IMR-90 (cell line): ENCODE data around the gene ALAS1. TPM values are rescaled to one million over a fixed set of nuclear protein-coding genes. Genes with fewer than 3 reads are reported as not detected.

ENCODE experiments used
- ATAC-seq: fragments of 200-7000 bp; cut with Tn5 transposase; 2 replicates; pipeline ENCODE4 v1.9.1; 2020; ENCODE audit warnings: low read depth, mild to moderate bottlenecking, moderate library complexity
- BruUV-seq: library from RNA; stranded (reverse); fragments of 400-500 nt; replicated peaks from 2 replicates; lab custom pipeline; 2021; lab: Mats Ljungman, UMichigan
- CTCF ChIA-PET: fragments of 300-600 bp; formaldehyde crosslinking; extraction: SDS; loops from one replicate; lab custom pipeline; 2021; ENCODE audit warnings: antibody characterized with exemption; lab: Yijun Ruan, JAX
- POLR2A ChIA-PET: fragments of 300-600 bp; sonication (Branson Sonifier 250); formaldehyde crosslinking; loops from one replicate; lab custom pipeline; 2022; ENCODE audit warnings: antibody characterized with exemption; ENCODE audit not compliant: unreplicated experiment; lab: Charles Lee
- DNase-seq: peaks from one replicate; pipeline ENCODE4 v3.0.0; 2013
- H2AFZ ChIP-seq: replicated peaks from 2 replicates; pipeline ENCODE3; 2013; ENCODE audit warnings: low read length, mild to moderate bottlenecking; ENCODE audit not compliant: poor library complexity
- H2AK5ac ChIP-seq: 2 replicates; pipeline ENCODE4 v1.6.1; 2013; ENCODE audit warnings: low read depth, low read length, inconsistent platforms
- H2AK9ac ChIP-seq: replicated peaks from 2 replicates; pipeline ENCODE3; 2013; ENCODE audit warnings: mild to moderate bottlenecking, low read depth, low read length, moderate library complexity; ENCODE audit not compliant: poor library complexity
- H2BK120ac ChIP-seq: 2 replicates; pipeline ENCODE4 v1.6.1; 2013; ENCODE audit warnings: low read depth, low read length, inconsistent platforms
- H2BK15ac ChIP-seq: 3 replicates; pipeline ENCODE4 v1.6.1; 2013; ENCODE audit warnings: low read depth, low read length, inconsistent platforms
- H2BK20ac ChIP-seq: 2 replicates; pipeline ENCODE4 v1.6.1; 2013; ENCODE audit warnings: low read depth, mild to moderate bottlenecking, inconsistent platforms, low read length, moderate library complexity
- H2BK5ac ChIP-seq: 2 replicates; pipeline ENCODE4 v1.6.1; 2013; ENCODE audit warnings: mild to moderate bottlenecking, low read depth, low read length, inconsistent platforms; ENCODE audit not compliant: poor library complexity, severe bottlenecking
- H3K14ac ChIP-seq: replicated peaks from 2 replicates; pipeline ENCODE4 v1.6.1; 2013; ENCODE audit warnings: low read depth, low read length, inconsistent platforms
- H3K18ac ChIP-seq: 2 replicates; pipeline ENCODE4 v1.6.1; 2013; ENCODE audit warnings: low read depth, low read length, control low read depth
- H3K23ac ChIP-seq: 2 replicates; pipeline ENCODE4 v1.6.1; 2013; ENCODE audit warnings: low read depth, low read length, inconsistent platforms
- H3K27ac ChIP-seq: 2 replicates; pipeline ENCODE4 v1.5.1; 2013; ENCODE audit warnings: mild to moderate bottlenecking, control low read depth, low read length; ENCODE audit not compliant: insufficient read depth
- H3K27me3 ChIP-seq: 2 replicates; pipeline ENCODE4 v1.6.1; 2013; ENCODE audit warnings: low read length; ENCODE audit not compliant: control insufficient read depth, insufficient read depth
- H3K36me3 ChIP-seq: 2 replicates; pipeline ENCODE4 v1.6.1; 2013; ENCODE audit warnings: low read length, mixed read lengths; ENCODE audit not compliant: control insufficient read depth, insufficient read depth
- H3K4ac ChIP-seq: 2 replicates; pipeline ENCODE4 v1.6.1; 2013; ENCODE audit warnings: low read depth, low read length, inconsistent platforms
- H3K4me1 ChIP-seq: 2 replicates; pipeline ENCODE4 v1.6.1; 2013; ENCODE audit warnings: low read length, mixed read lengths; ENCODE audit not compliant: control insufficient read depth, insufficient read depth
- H3K4me2 ChIP-seq: 2 replicates; pipeline ENCODE4 v1.6.1; 2013; ENCODE audit warnings: low read depth, mild to moderate bottlenecking, control low read depth, low read length, moderate library complexity
- H3K4me3 ChIP-seq: 2 replicates; pipeline ENCODE4 v1.5.1; 2013; ENCODE audit warnings: low read depth, mild to moderate bottlenecking, control low read depth, low read length, moderate library complexity; ENCODE audit not compliant: insufficient read depth
- H3K56ac ChIP-seq: 2 replicates; pipeline ENCODE4 v1.6.1; 2013; ENCODE audit warnings: low read length, inconsistent platforms; ENCODE audit not compliant: insufficient read depth; ENCODE audit errors: extremely low read depth
- H3K79me1 ChIP-seq, 2 experiments: 2 replicates each; pipeline ENCODE4 v1.6.1; 2013; ENCODE audit warnings: low read length in 2 of 2, inconsistent platforms in 1 of 2, low read depth in 1 of 2
- H3K9ac ChIP-seq: 2 replicates; pipeline ENCODE4 v1.6.1; 2013; ENCODE audit warnings: low read depth, low read length, control low read depth
- H3K9me1 ChIP-seq: 2 replicates; pipeline ENCODE4 v1.6.1; 2013; ENCODE audit warnings: low read length, inconsistent platforms; ENCODE audit not compliant: insufficient read depth
- H3K9me3 ChIP-seq: 2 replicates; pipeline ENCODE4 v1.6.1; 2013; ENCODE audit warnings: low read length; ENCODE audit not compliant: control insufficient read depth, insufficient read depth
- H4K20me1 ChIP-seq: 2 replicates; pipeline ENCODE4 v1.6.1; 2013; ENCODE audit warnings: low read length, inconsistent platforms; ENCODE audit not compliant: insufficient read depth
- H4K5ac ChIP-seq: 2 replicates; pipeline ENCODE4 v1.6.1; 2013; ENCODE audit warnings: mild to moderate bottlenecking, low read depth, low read length, control low read depth
- H4K8ac ChIP-seq, 2 experiments: 2 replicates each; pipeline ENCODE4 v1.6.1; 2013; ENCODE audit warnings: low read depth in 2 of 2, low read length in 2 of 2, control low read depth in 1 of 2, inconsistent platforms in 1 of 2
- H4K91ac ChIP-seq: 2 replicates; pipeline ENCODE4 v1.6.1; 2013; ENCODE audit warnings: low read depth, low read length, inconsistent platforms; ENCODE audit not compliant: insufficient read depth
- CEBPB ChIP-seq: IDR thresholded peaks from 2 replicates; pipeline ENCODE4 v1.6.1; 2012; ENCODE audit warnings: low read depth, low read length, improper control_type of control experiment
- CHD1 ChIP-seq: IDR thresholded peaks from 2 replicates; pipeline ENCODE4 v1.6.1; 2012; ENCODE audit warnings: low read depth, low read length, improper control_type of control experiment
- MXI1 ChIP-seq: IDR thresholded peaks from 2 replicates; pipeline ENCODE4 v1.6.1; 2012; ENCODE audit warnings: low read depth, mild to moderate bottlenecking, low read length, moderate library complexity, borderline replicate concordance
- POLR2A ChIP-seq: IDR thresholded peaks from 2 replicates; pipeline ENCODE4 v1.6.1; 2012; ENCODE audit warnings: mild to moderate bottlenecking, low read depth, low read length
- RAD21 ChIP-seq: IDR thresholded peaks from 2 replicates; pipeline ENCODE4 v1.6.1; 2012; ENCODE audit warnings: low read length, improper control_type of control experiment
- WGBS, 2 experiments: methylation state at CpG; one replicate each; pipeline versions ENCODE4 v1.1.5 to v1.1.7; 2013; ENCODE audit warnings: missing lambda C conversion rate in 2 of 2; ENCODE audit not compliant: insufficient read length in 1 of 2; ENCODE audit errors: extremely low coverage in 2 of 2; 5-methylcytosine and 5-hydroxymethylcytosine counted together
- dilution Hi-C: fragments of 300-500 bp; cut with HindIII; formaldehyde crosslinking; loops from one replicate; pipeline ENCODE4 v1.14.3; 2018; ENCODE audit warnings: low sequenced_read_pairs; ENCODE audit not compliant: unreplicated experiment
- in situ Hi-C: fragments of 300-500 bp; cut with MboI; formaldehyde crosslinking; loops from 3 replicates; pipeline ENCODE4 v1.14.3; 2019; ENCODE audit warnings: low sequenced_read_pairs, inconsistent platforms, mixed read lengths
- intact Hi-C: fragments of 100-400 bp; cut with micrococcal nuclease; formaldehyde crosslinking; loops from 2 replicates; pipeline ENCODE4 v1.10.0; 2022
- polyA plus RNA-seq, 3 experiments: library from polyadenylated mRNA; depleted of rRNA; stranded (reverse); fragments of >200 nt; gene quantifications; 2 replicates each; pipeline ENCODE4 v1.2.3, GENCODE V29; 2012; ENCODE audit warnings: low replicate concordance in 1 of 3
- total RNA-seq: library from RNA; depleted of rRNA; stranded (reverse); fragments of >200 nt; gene quantifications from 2 replicates; pipeline ENCODE4 v1.2.3, GENCODE V29; 2012
- TF ChIP-seq, protein P1 (sequence below): fragments of 150-350 bp; IDR thresholded peaks from 2 replicates; pipeline ENCODE4 v1.6.1; 2017; ENCODE audit warnings: mild to moderate bottlenecking, antibody characterized with exemption, low read length, low read depth
- TF ChIP-seq, protein P2 (sequence below): conservative IDR thresholded peaks from 2 replicates; pipeline ENCODE4 v1.5.1; 2012; ENCODE audit warnings: mild to moderate bottlenecking, low read depth, low read length, improper control_type of control experiment

Gene ALAS1
- total and polyA plus RNA-seq, 2 of the 4 experiments (the other 2 are of a cell fraction) = 32.8 to 47.2 TPM

DNA sequence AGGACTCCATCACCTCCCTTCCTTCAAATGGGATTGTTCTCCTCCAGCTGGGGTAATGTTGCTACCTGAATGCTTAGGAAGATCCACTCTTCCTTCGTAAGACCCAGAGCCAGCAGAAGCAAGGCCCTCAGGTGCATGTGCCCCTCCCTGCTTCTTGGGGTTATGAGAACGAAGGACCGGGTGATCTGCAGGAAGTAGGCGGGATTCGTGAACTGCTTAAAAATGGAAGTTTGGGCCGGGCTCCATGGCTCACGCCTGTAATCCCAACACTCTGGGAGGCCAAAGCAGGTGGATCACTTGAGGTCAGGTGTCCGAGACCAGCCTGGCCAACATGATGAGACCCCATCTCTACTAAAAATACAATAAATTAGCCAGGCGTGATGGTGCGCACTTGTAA, 19.4 kb downstream of the ALAS1 start:
- 0 out of 4 replicates have a peak overlapping the region, but pooled peaks of 1 of the 2 experiments have one; percentile 20 for H4K8ac ChIP-seq
- H4K5ac ChIP-seq = no peak overlapping the region
- H3K9me3 ChIP-seq = no peaks in the 10 kb centered on the region
- no peak overlapping the region for H3K4me3 ChIP-seq
- POLR2A ChIA-PET = no interaction called here
- peak overlapping the region; percentile 73 for H2AFZ ChIP-seq
- peaks cover 29% of the 10 kb centered on the region for H3K36me3 ChIP-seq
- no peak overlapping the region; the same call in 1 of the 2 replicates for H2BK120ac ChIP-seq
- H3K4me2 ChIP-seq = no peak overlapping the region
- no peaks in the 10 kb centered on the region for H3K27me3 ChIP-seq
- no peak overlapping the region for H2BK5ac ChIP-seq
- peak overlapping the region; percentile 23 for H2AK9ac ChIP-seq
- no peak overlapping the region for H3K4ac ChIP-seq
- peaks cover 8% of the 10 kb centered on the region for H3K4me1 ChIP-seq
- peaks cover 15% of the 10 kb centered on the region for H4K20me1 ChIP-seq
- TF ChIP-seq CEBPB (no peak), RAD21 (no peak), MXI1 (no peak), POLR2A (no peak), CHD1 (no peak)
- TF ChIP-seq, protein P1, sequence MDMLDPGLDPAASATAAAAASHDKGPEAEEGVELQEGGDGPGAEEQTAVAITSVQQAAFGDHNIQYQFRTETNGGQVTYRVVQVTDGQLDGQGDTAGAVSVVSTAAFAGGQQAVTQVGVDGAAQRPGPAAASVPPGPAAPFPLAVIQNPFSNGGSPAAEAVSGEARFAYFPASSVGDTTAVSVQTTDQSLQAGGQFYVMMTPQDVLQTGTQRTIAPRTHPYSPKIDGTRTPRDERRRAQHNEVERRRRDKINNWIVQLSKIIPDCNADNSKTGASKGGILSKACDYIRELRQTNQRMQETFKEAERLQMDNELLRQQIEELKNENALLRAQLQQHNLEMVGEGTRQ = no peak
- TF ChIP-seq, protein P2, sequence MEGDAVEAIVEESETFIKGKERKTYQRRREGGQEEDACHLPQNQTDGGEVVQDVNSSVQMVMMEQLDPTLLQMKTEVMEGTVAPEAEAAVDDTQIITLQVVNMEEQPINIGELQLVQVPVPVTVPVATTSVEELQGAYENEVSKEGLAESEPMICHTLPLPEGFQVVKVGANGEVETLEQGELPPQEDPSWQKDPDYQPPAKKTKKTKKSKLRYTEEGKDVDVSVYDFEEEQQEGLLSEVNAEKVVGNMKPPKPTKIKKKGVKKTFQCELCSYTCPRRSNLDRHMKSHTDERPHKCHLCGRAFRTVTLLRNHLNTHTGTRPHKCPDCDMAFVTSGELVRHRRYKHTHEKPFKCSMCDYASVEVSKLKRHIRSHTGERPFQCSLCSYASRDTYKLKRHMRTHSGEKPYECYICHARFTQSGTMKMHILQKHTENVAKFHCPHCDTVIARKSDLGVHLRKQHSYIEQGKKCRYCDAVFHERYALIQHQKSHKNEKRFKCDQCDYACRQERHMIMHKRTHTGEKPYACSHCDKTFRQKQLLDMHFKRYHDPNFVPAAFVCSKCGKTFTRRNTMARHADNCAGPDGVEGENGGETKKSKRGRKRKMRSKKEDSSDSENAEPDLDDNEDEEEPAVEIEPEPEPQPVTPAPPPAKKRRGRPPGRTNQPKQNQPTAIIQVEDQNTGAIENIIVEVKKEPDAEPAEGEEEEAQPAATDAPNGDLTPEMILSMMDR = no peak
- H2AK5ac ChIP-seq = peak overlapping the region; percentile 43; the same call in 1 of the 2 replicates
- H3K9me1 ChIP-seq = peaks cover 16% of the 10 kb centered on the region
- WGBS, 2 experiments = 79% methylated on average over 5 of the region's 10 CpGs; no CpG with 5 or more reads in 1 of the 2 experiments
- no peak overlapping the region for H2BK15ac ChIP-seq
- no peak for DNase-seq
- no peak overlapping the region for H3K27ac ChIP-seq
- no peak for ATAC-seq
- 0 out of 2 replicates have a peak overlapping the region, but pooled peaks have one; percentile 3 for H4K91ac ChIP-seq
- no peak overlapping the region for H3K56ac ChIP-seq
- dilution Hi-C loops (no loop called here), in situ Hi-C loops (no loop called here), intact Hi-C loops (no loop called here)
- H3K9ac ChIP-seq = no peak overlapping the region
- peaks cover 0 to 6% of the 10 kb centered on the region in 2 experiments; a peak in 1 of 4 replicates for H3K79me1 ChIP-seq
- no peak overlapping the region for H3K23ac ChIP-seq
- H3K14ac ChIP-seq = no peak overlapping the region; the same call in 1 of the 2 replicates
- no peak overlapping the region for H3K18ac ChIP-seq
- no TSS peak for BruUV-seq
- H2BK20ac ChIP-seq = no peak overlapping the region; the same call in 1 of the 2 replicates
- CTCF ChIA-PET = no interaction called here
